NCI-H2227 (cell line): ENCODE data around the gene TLR4.

ENCODE experiments used
- DNase-seq: peaks from one replicate; lab custom pipeline; 2025; ENCODE audit not compliant: unreplicated experiment; lab: John Stamatoyannopoulos, UW

TLR4 gene

GRCh38 chr9:117704024-117704575 lies at the start of gene TLR4:
Gene TLR4, plus strand, starts transcription at chr9:117704403. Its CDS starts 70 bp downstream, at chr9:117704473.
- DNase-seq, result no peak

DNA sequence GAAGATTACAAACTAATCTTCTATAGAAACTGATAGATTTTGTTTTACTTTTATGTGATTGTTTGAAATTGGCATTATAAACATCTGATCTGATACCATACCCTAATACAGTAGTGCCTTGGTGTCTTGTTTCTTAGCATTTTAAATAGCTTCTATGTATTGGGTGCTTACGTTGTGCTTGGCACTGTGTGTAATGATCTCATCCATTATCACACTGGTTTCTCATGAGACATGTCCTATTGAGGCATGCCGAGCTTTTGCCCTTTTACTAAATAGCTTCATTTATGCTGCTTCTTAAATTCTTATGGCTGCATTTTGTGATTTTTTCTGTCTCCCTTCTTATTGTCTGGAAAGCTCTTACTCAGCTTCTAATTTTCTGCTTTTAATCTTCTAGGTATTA lies 48.2 kb upstream of the TLR4 start:
- no peak for DNase-seq

DNA sequence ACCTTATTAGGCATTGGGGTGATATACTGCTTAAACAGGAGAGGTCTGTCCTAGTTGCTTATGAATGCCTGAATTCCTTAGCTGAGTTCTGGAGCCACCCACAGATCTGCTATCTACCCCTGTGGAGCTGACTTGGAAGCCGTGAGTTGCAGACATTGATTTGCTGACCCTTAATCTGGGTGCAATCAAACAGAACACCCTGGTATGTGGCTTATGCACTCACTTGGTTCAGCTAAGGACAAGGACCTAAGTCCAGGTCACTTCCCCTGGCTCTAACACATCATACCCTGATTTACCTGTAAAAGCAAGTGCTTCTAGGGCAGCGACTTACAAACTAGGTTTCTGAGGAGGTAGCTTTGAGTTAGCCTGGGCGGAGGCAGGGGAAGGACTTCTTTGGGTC lies 41.6 kb upstream of the TLR4 start:
- DNase-seq, result no peak

- DNase-seq, result no peak
Observed at GRCh38 chr9:117664419-117664818, 39.8 kb upstream of the TLR4 start.

DNA sequence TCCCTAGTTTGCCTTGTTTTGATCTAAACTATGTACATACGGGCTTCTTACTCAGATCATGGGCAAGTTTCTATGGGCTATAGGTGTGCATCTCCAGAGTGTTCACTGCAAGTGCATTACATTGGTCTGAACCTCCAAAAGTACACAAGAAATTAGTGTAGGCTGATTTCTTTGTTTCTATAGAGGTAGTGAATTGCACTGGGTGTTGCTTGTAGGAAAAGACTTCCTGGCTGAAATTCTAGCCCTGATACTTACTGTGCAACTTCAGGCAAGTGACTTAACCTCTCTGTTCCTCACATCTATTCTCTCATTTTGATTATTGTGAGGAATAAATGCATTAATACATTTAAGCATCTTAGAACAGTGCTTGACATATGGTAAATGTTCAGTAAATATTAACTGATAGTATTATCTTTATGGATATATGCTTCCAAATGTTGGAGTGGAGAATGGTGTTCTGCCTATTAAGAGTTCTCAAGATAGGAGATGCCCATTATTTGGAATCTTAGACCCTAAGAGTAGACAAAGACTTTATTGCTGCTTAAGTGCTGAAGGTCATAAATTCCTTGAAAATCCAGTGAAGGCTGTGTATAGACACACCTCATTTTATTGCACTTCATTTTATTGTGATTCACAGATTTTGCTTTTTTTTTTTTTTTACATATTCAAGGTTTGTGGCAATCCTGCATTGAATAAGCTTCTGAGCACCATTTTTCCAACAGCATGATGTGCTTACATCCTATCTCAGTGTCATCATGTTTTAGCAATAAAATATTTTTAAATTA lies 38.4 kb upstream of the TLR4 start:
- no peak for DNase-seq

DNA sequence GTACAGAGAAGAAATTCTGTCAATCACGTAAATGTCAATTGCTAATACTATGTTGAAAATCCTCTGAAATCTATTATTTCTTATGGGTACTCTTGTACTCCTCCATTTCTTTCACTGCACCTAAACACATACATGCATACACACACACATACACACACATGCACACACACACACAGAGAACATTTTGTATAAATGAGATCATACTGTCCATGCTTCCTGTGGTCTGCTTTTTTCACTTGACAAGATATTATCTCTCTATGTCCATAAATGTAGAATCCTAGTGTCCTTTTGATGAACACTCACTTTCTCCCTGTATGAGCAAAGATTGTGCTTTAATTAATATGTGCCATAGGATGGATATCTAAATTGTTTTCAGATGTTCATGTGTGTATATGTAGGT lies 32.7 kb upstream of the TLR4 start:
- DNase-seq, result no peak

DNA sequence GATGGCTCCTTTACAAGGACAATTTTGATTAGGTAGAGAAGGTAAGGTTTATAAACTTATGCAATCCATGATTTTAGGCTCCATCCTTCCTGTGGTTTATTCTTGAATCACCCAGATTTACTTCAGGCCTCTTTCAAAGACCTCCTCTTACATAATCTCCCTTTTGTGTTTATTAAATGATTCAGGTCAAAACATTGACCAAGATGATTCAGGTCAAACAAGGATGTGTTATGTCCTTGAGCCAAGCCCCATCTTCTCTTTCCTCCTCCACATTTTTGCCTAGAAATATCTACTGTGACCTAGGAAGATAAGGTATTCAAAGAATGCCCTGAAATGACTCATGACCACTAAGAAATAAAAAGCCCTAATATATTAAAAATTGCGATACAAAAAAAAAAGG lies 31.8 kb upstream of the TLR4 start:
- DNase-seq, result no peak

GRCh38 chr9:117677572-117677971 lies 26.6 kb upstream of the TLR4 start:
- no peak for DNase-seq

DNA sequence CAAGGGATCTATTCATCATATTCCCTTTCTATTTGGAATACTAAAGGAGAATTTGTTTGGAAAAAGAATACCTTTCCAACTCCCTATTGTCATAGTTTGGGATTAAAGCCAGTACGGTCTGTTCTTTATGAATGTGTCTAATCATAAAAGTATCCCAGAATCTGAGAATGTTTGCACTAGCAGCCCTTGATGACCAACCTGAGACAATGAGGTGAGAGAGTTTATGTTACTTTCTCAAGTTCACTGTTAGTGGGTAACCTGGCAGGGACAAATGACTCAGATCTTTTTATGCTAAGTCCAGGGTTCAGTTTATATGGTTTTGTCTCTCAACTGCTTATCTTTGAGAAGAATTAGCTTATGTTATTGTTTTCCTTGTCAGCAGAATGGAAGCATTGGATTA lies 25.3 kb upstream of the TLR4 start:
- DNase-seq, result no peak

DNA sequence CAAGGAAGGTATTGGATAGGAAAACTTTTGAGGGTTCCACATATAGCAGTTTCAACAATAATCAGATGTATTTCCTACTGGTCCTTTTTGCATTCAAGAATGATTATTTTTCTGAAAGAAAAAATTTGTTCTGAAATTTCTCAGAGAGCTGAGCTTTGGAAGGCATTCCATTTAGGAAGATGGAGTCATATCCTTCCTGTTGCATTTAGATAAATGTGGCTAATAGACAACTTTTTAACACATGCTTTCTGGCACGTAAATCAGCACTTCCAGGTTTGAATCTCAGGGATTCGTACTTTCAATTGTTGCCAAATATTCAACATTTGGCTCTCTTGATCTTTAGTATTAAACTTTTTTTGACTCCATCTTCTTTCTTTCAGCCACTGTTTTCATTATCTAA lies 24.8 kb upstream of the TLR4 start:
- no peak for DNase-seq

DNA sequence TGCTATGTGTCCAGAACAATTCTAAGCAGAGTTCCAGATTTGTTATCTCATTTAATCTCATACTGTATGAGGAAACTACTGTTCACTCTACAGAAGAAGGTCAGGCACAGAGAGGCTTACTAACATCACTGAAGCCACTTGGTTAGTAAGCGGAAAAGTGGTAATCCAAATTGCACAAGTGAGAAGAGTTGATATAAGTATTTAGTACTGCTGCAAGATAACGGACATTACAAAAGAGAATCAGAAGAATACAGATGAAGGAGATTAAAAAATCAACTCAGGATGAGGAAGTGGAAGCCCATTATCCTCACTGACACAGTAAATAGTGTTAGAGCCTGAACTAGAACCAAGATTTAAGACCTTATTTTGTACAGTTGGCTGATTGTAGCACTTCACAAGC lies 22.3 kb upstream of the TLR4 start:
- DNase-seq, result no peak

DNA sequence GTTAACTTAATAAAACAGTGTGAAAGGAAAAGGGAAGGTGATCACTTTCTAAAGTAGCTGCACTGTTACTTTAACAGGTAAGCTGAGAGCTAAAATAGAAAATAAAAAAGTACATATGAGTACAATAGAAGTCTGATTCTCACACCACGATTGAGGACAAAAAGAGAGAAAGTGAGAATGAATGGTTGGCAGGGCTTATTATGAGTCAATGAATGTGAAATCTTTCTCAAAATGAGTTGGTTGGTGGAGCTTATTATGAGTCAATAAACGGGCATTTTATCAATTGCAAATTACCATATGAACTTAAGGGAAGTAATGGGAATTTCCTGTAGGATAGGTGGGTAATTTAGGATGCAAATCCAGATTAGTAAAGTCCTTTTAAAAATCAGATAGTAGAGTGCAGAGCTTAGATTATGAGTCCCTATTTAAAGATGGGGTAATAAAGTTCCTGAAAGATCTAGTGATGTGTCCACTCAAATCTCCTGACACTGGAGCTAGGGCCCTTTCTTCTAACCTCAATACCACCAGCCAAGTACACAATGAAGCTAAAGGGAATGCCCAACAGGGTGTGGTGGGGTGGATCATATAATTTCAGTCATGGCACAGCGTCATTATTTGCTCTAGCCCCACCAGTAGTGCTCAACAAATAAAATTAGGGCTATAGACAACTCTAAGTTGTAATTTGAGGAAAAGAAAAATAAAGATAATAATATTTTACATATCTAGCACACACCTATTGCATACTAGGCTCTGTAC lies 21.1 kb upstream of the TLR4 start:
- DNase-seq, result no peak

DNA sequence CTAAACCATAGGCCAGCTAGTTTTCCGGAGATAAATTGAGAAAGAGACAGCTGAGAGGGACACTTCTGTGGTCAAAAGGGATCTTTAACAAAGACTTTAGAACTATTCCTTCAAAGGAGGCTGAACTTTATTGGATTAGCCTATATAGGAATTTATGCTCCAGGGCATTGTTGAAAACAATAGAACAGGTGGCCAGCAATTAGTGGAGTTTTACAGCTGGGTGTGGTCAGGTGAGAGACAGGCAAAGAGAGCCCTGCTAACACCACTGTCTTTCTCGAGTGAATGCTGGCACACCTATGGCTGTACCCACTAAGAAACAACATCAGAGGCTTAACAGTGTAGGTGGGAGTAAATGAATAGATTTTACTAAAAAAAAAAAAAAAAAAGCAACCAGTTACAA lies 16.7 kb upstream of the TLR4 start:
- no peak for DNase-seq

- no peak for DNase-seq
Observed at GRCh38 chr9:117691367-117691766, 12.8 kb upstream of the TLR4 start.

DNA sequence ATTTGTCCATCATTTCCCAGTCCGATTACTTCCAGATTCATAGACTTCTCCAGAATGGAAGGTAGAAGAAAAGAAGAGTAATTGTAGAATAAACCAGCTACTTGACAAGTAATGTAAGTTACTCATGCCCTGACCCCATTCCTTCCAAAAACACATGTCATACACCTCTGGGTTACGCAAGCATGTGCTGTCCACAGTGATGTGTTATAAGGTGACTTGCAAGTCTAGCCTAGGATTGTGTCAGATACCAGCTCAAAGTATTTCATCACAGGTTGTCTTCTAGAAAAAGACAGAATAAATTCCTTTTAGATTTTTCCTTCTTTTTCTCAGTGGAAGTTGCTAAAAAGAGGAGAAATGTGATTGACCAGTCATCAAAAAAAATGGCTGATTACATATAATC lies 8.0 kb upstream of the TLR4 start:
- DNase-seq, result no peak

GRCh38 chr9:117697046-117697445 lies 7.2 kb upstream of the TLR4 start:
- DNase-seq, result no peak

GRCh38 chr9:117703537-117703936 lies 666 bp upstream of the TLR4 start:
- DNase-seq, result no peak

GRCh38 chr9:117704597-117704996 lies 394 bp downstream of the TLR4 start:
- DNase-seq, result no peak

DNA sequence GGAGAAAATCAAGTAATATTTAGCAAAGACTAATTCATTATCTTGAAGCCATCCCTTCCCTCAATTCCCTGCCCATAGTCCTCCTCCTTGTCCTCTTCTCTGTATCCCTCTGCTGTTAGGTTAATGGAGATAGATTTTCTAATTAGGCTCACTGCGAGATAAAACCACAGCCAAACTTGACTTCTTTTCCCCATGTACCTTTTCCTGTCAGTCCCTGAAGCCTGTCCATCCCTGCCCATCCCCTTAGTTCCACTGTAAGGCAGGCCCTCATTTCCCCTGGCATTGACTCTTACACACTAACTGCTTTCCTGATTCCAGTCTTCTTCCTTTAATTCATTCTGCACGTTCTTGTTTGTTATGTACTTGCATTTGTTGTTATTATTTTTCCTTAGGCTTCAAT lies 1.2 kb downstream of the TLR4 start:
- DNase-seq, result no peak

DNA sequence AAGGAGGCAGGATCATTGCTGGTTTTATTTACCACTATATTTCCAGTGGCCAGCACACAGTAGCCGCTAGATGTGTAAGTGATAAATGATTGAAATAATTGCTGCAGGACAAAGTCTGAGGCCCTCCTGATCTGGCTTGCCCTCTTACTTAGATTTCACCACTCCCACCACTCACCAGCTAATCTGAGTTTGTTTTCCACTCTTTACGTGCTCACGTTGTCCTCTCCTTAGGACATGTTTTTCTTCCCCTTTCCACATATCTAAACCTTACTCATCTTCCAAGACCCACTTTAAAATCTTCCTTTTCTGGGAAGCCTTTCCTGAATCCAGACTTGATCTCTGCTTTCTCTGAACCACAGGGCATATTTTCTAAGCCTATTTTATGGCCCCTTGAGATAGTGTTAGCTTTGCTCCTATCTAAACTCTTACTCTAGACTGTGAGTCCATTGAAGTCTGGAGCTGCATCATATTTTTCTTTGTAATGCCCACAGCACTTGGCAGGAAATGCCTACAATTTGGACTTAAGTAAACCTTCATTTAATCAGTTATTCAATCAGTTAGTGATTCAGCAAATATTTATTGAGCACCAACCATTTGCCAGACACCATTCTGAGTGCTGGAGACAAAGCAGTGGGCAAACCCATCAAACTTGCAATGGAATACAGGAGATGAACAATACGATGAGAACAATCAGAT lies 2.4 kb downstream of the TLR4 start:
- DNase-seq, result no peak

- DNase-seq, result no peak
Observed at GRCh38 chr9:117707561-117707960, 3.4 kb downstream of the TLR4 start.

DNA sequence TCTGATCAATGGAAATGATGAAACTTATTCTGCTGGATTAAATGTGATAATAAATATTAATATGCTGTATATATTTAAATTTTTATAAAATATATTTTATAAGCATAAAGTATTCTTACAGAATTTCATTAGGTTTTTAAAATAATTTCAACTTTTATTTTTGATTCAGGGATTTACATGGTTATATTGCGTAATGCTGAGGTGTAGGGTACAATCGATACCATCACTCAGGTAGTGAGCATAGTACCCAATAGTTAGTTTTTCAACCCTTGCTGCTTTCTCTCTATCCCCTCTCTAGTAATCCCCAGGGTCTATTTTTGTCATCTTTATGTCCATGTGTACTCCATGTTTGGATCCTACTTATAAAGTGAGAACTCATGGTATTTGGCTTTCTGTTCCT lies 5.7 kb downstream of the TLR4 start:
- DNase-seq, result no peak
